Neural cell (in vitro differentiated cells): Measurements from ENCODE around the gene PCYT1A.

ENCODE experiments used
- EP300 ChIP-seq: fragments of 450-650 bp; conservative IDR thresholded peaks from 2 replicates; pipeline ENCODE4 v1.6.1; 2014; ENCODE audit warnings: antibody characterized with exemption, mild to moderate bottlenecking, moderate library complexity; ENCODE audit not compliant: poor library complexity, severe bottlenecking
- EZH2 ChIP-seq: fragments of 200-600, 300-800 bp; shearing (Covaris generic), sonication (generic); IDR thresholded peaks from 2 replicates; pipeline ENCODE4 v1.6.1; 2014; ENCODE audit warnings: antibody characterized with exemption, low read length, borderline replicate concordance, mild to moderate bottlenecking; ENCODE audit not compliant: insufficient read depth, poor library complexity, severe bottlenecking
- POLR2AphosphoS5 ChIP-seq: IDR thresholded peaks from 2 replicates; pipeline ENCODE4 v1.6.1; 2012
- TF ChIP-seq, protein P1 (sequence below): fragments of 450-650 bp; IDR thresholded peaks from 2 replicates; pipeline ENCODE4 v1.5.1; 2014; ENCODE audit warnings: antibody characterized with exemption, mild to moderate bottlenecking, moderate library complexity; ENCODE audit not compliant: poor library complexity, severe bottlenecking
- TF ChIP-seq, protein P2 (sequence below): IDR thresholded peaks from 2 replicates; pipeline ENCODE4 v1.6.1; 2012; ENCODE audit warnings: borderline replicate concordance

- TF ChIP-seq, protein P1, sequence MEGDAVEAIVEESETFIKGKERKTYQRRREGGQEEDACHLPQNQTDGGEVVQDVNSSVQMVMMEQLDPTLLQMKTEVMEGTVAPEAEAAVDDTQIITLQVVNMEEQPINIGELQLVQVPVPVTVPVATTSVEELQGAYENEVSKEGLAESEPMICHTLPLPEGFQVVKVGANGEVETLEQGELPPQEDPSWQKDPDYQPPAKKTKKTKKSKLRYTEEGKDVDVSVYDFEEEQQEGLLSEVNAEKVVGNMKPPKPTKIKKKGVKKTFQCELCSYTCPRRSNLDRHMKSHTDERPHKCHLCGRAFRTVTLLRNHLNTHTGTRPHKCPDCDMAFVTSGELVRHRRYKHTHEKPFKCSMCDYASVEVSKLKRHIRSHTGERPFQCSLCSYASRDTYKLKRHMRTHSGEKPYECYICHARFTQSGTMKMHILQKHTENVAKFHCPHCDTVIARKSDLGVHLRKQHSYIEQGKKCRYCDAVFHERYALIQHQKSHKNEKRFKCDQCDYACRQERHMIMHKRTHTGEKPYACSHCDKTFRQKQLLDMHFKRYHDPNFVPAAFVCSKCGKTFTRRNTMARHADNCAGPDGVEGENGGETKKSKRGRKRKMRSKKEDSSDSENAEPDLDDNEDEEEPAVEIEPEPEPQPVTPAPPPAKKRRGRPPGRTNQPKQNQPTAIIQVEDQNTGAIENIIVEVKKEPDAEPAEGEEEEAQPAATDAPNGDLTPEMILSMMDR, result no peak
- TF ChIP-seq EZH2 (no peak), EP300 (no peak), POLR2AphosphoS5 (no peak)
- TF ChIP-seq, protein P2, sequence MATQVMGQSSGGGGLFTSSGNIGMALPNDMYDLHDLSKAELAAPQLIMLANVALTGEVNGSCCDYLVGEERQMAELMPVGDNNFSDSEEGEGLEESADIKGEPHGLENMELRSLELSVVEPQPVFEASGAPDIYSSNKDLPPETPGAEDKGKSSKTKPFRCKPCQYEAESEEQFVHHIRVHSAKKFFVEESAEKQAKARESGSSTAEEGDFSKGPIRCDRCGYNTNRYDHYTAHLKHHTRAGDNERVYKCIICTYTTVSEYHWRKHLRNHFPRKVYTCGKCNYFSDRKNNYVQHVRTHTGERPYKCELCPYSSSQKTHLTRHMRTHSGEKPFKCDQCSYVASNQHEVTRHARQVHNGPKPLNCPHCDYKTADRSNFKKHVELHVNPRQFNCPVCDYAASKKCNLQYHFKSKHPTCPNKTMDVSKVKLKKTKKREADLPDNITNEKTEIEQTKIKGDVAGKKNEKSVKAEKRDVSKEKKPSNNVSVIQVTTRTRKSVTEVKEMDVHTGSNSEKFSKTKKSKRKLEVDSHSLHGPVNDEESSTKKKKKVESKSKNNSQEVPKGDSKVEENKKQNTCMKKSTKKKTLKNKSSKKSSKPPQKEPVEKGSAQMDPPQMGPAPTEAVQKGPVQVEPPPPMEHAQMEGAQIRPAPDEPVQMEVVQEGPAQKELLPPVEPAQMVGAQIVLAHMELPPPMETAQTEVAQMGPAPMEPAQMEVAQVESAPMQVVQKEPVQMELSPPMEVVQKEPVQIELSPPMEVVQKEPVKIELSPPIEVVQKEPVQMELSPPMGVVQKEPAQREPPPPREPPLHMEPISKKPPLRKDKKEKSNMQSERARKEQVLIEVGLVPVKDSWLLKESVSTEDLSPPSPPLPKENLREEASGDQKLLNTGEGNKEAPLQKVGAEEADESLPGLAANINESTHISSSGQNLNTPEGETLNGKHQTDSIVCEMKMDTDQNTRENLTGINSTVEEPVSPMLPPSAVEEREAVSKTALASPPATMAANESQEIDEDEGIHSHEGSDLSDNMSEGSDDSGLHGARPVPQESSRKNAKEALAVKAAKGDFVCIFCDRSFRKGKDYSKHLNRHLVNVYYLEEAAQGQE, result no peak
Observed at GRCh38 chr3:196238612-196239560, 48.6 kb downstream of the PCYT1A start.
